HepG2 (cell line): ENCODE data around the gene CSMD2. TPM values are rescaled to one million over a fixed set of nuclear protein-coding genes. Genes with fewer than 3 reads are reported as not detected.
"Not testable (repeated sequence)": the region's sequence is repeated elsewhere in the genome, so short reads cannot be mapped to it uniquely, and the experiment has no call there.

Experiments used
- ATAC-seq: fragments of 200-7000 bp; cut with Tn5 transposase; 3 replicates; pipeline ENCODE4 v1.9.1; 2020; ENCODE audit warnings: mild to moderate bottlenecking, moderate library complexity
- BruUV-seq: library from RNA; stranded (reverse); fragments of 400-500 nt; replicated peaks from 2 replicates; lab custom pipeline; 2021; lab: Mats Ljungman, UMichigan
- CTCF ChIA-PET: fragments of 300-600 bp; formaldehyde crosslinking; extraction: SDS; loops from one replicate; lab custom pipeline; 2021; ENCODE audit warnings: low total read pairs, inconsistent platforms, low intra/inter-chr PET ratio; lab: Yijun Ruan, JAX
- POLR2A ChIA-PET: fragments of 350-600 bp; sonication (Branson Sonifier 250); formaldehyde crosslinking; loops from one replicate; lab custom pipeline; 2020; ENCODE audit warnings: antibody characterized with exemption, inconsistent platforms; lab: Yijun Ruan, JAX
- DNase-seq: peaks from one replicate; pipeline ENCODE4 v3.0.0-alpha.2; 2015; ENCODE audit warnings: low spot score
- FAIRE-seq: peaks from 3 replicates; lab custom pipeline; 2011; peaks lifted over from hg19 to GRCh38; lab: Jason Lieb, UNC
- H2AFZ ChIP-seq: one replicate; pipeline ENCODE4 v1.6.1; 2011; ENCODE audit warnings: low read length, inconsistent platforms
- H3K27ac ChIP-seq: fragments of 300-600 bp; 3 replicates; pipeline ENCODE4 v1.8.0; 2011; ENCODE audit warnings: mixed run types, mild to moderate bottlenecking, mixed read lengths, low read length, inconsistent platforms; ENCODE audit not compliant: insufficient read depth; ENCODE audit errors: extremely low read length
- H3K27me3 ChIP-seq, 2 experiments: fragments of 200-600 bp in 1 of 2; 2 replicates in 1 of 2; 3 replicates in 1 of 2; pipeline versions ENCODE4 v1.6.0 to v1.8.0; 2011; ENCODE audit warnings: low read length in 2 of 2, mild to moderate bottlenecking in 2 of 2, moderate library complexity in 2 of 2, inconsistent platforms in 1 of 2; ENCODE audit not compliant: insufficient read depth in 2 of 2, control insufficient read depth in 1 of 2
- H3K36me3 ChIP-seq, 2 experiments: fragments of 200-600 bp in 1 of 2; replicated peaks in 1 of 2; 2 replicates in 1 of 2; 3 replicates in 1 of 2; pipeline versions ENCODE4 v1.5.1 to v1.8.0; 2011; ENCODE audit warnings: low read length in 2 of 2, inconsistent platforms in 1 of 2; ENCODE audit not compliant: insufficient read depth in 2 of 2, control insufficient read depth in 1 of 2
- H3K4me1 ChIP-seq: 2 replicates; pipeline ENCODE4 v1.5.1; 2012; ENCODE audit warnings: low read length, inconsistent platforms; ENCODE audit not compliant: insufficient read depth
- H3K4me2 ChIP-seq: 2 replicates; pipeline ENCODE4 v1.6.0; 2011; ENCODE audit warnings: low read depth, low read length, inconsistent platforms
- H3K4me3 ChIP-seq, 3 experiments: fragments of 200-600 bp in 1 of 3; sonication (generic), shearing (Covaris generic) in 1 of 3; replicated peaks in 1 of 3; 2 replicates each; pipeline ENCODE4 v1.5.1; 2011 to 2016; ENCODE audit warnings: low read length in 3 of 3, inconsistent platforms in 2 of 3, low read depth in 2 of 3, mild to moderate bottlenecking in 2 of 3, control low read depth in 1 of 3, mixed read lengths in 1 of 3; ENCODE audit not compliant: insufficient read depth in 1 of 3
- H3K79me2 ChIP-seq: one replicate; pipeline ENCODE4 v1.6.1; 2011; ENCODE audit warnings: low read length, inconsistent platforms; ENCODE audit not compliant: insufficient read depth
- H3K9ac ChIP-seq: 2 replicates; pipeline ENCODE4 v1.6.0; 2011; ENCODE audit warnings: mild to moderate bottlenecking, low read depth, low read length, inconsistent platforms; ENCODE audit not compliant: insufficient read depth
- H3K9me3 ChIP-seq: 2 replicates; pipeline ENCODE4 v1.5.1; 2012; ENCODE audit warnings: mild to moderate bottlenecking, low read length
- H4K20me1 ChIP-seq: 2 replicates; pipeline ENCODE4 v1.6.0; 2011; ENCODE audit warnings: inconsistent platforms, mild to moderate bottlenecking, low read length, moderate library complexity; ENCODE audit not compliant: insufficient read depth
- MED8 ChIP-seq: sonication (generic); formaldehyde crosslinking; IDR thresholded peaks from 2 replicates; pipeline ENCODE4 v1.8.1; 2023; ENCODE audit warnings: mild to moderate bottlenecking, missing genetic modification reagents; ENCODE audit not compliant: insufficient replicate concordance
- MXI1 ChIP-seq: IDR thresholded peaks from 3 replicates; pipeline ENCODE4 v1.6.1; 2012; ENCODE audit warnings: low read depth, low read length, inconsistent platforms, borderline replicate concordance
- POGZ ChIP-seq: sonication (generic); formaldehyde crosslinking; IDR thresholded peaks from 2 replicates; pipeline ENCODE4 v1.4.0; 2020; ENCODE audit warnings: mild to moderate bottlenecking, missing genetic modification reagents
- SMARCC2 ChIP-seq: fragments of 450-650 bp; IDR thresholded peaks from 2 replicates; pipeline ENCODE4 v1.6.1; 2017; ENCODE audit warnings: antibody characterized with exemption, mild to moderate bottlenecking
- SOX5 ChIP-seq: IDR thresholded peaks from 2 replicates; pipeline ENCODE4 v1.6.1; 2016; ENCODE audit warnings: borderline replicate concordance
- ZNF670 ChIP-seq: sonication (generic); formaldehyde crosslinking; IDR thresholded peaks from 2 replicates; pipeline ENCODE4 v1.8.0; 2022; ENCODE audit warnings: mild to moderate bottlenecking, missing genetic modification reagents, borderline replicate concordance
- ZSCAN29 ChIP-seq: sonication (generic); formaldehyde crosslinking; conservative IDR thresholded peaks from 2 replicates; pipeline ENCODE4 v1.4.0; 2020; ENCODE audit warnings: mild to moderate bottlenecking, missing genetic modification reagents
- WGBS: methylation state at CpG from one replicate; pipeline ENCODE4 v1.1.6; 2017; ENCODE audit warnings: low lambda C conversion rate; 5-methylcytosine and 5-hydroxymethylcytosine counted together
- in situ Hi-C: cut with HindIII; loops from 2 replicates; pipeline ENCODE4 v1.10.0; 2017; ENCODE audit warnings: low pct_unique_long_range_greater_than_20kb; ENCODE audit not compliant: extremely low pct_ligation_motif_present
- intact Hi-C: fragments of 100-400 bp; cut with micrococcal nuclease; formaldehyde crosslinking; loops from one replicate; pipeline ENCODE4 v1.10.0; 2022; ENCODE audit not compliant: unreplicated experiment
- polyA plus RNA-seq, 8 experiments: library from polyadenylated mRNA; depleted of rRNA in 3 of 8; stranded (reverse) in 7 of 8; unstranded in 1 of 8; fragments of >200 nt; fragmentation: Illumina TruSeq in 4 of 8; extraction: Trizol in 4 of 8; gene quantifications; 2 replicates each; pipeline versions ENCODE4 v1.2.1 to v1.2.3, GENCODE V29; 2011 to 2016; ENCODE audit warnings: low read depth in 4 of 8, missing spikeins in 1 of 8, mixed read lengths in 1 of 8; ENCODE audit not compliant: insufficient read depth in 1 of 8
- total RNA-seq, 5 experiments: library from RNA; depleted of rRNA; stranded (reverse); fragments of >200 nt; fragmentation: Illumina TruSeq; extraction: Trizol; gene quantifications; 2 replicates each; pipeline ENCODE4 v1.2.3, GENCODE V29; 2016; ENCODE audit warnings: low read depth in 1 of 5
- TF ChIP-seq, protein P1 (sequence below): sonication (generic); formaldehyde crosslinking; IDR thresholded peaks from 2 replicates; pipeline ENCODE4 v1.4.0; 2020; ENCODE audit warnings: missing genetic modification reagents, borderline replicate concordance

The CSMD2 gene
- total and polyA plus RNA-seq, 2 of the 13 experiments (the other 11 are each of a cell fraction or from before 2014, with no cell fraction given) = not detected

DNA sequence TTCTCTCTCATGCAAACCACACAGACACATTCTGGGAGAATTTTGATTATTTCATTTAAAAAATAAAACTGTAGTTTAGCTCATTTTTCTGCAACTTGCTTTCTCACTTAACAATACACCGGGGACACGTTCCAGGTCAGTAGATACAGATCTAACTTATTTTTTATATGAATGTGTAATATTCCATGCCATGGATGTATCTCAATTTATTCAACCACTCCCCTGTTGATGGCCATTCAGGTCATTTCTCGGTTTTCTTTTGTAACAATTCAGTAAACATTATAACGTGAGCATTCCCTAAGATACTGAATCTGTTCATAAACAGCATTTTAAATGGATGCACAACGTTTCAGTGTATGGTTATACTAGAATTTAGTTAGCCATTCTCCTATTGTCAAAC lies 64.7 kb downstream of the CSMD2 start (continued):
- TF ChIP-seq, protein P1, sequence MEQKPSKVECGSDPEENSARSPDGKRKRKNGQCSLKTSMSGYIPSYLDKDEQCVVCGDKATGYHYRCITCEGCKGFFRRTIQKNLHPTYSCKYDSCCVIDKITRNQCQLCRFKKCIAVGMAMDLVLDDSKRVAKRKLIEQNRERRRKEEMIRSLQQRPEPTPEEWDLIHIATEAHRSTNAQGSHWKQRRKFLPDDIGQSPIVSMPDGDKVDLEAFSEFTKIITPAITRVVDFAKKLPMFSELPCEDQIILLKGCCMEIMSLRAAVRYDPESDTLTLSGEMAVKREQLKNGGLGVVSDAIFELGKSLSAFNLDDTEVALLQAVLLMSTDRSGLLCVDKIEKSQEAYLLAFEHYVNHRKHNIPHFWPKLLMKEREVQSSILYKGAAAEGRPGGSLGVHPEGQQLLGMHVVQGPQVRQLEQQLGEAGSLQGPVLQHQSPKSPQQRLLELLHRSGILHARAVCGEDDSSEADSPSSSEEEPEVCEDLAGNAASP = no peak

DNA sequence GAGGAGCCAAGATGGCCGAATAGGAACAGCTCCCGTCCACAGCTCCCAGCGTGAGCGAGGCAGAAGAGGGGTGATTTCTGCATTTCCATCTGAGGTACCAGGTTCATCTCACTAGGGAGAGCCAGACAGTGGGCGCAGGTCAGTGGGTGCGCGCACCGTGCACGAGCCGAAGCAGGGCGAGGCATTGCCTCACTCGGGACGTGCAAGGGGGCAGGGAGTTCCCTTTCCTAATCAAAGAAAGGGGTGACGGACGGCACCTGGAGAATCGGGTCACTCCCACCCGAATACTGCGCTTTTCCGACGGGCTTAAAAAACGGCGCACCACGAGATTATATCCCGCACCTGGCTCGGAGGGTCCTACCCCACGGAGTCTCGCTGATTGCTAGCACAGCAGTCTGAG lies 72.6 kb downstream of the CSMD2 start:
- ATAC-seq, BruUV-seq, H3K79me2 ChIP-seq, intact Hi-C loops, FAIRE-seq, CTCF ChIA-PET, H2AFZ ChIP-seq, H3K9ac ChIP-seq, H3K4me2 ChIP-seq, H3K27ac ChIP-seq, H3K36me3 ChIP-seq, H3K9me3 ChIP-seq, H3K4me1 ChIP-seq, in situ Hi-C loops, H3K27me3 ChIP-seq, DNase-seq, H4K20me1 ChIP-seq, POLR2A ChIA-PET, H3K4me3 ChIP-seq: not testable (repeated sequence)
- WGBS = 79% methylated on average over 21 of the region's 27 CpGs

DNA sequence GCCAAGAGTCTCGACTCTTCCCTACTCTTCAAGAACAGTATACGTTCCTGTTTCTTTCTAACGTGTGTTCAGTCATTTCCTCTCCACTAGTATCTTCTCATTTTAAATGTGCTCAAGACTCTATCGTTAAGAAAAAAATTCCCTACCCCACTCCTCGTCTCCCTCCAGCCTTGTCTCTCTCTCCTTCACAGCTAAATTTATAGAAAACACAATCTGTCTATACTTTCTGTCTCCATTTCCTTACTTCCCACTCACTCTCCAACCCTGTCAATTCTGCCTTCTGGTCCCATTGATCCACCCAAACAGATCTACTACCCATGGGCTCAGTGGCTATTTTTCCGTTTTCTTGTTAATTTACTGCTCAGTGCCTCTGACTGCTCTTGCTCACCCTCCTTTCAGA lies 75.3 kb downstream of the CSMD2 start:
- H3K9me3 ChIP-seq = no peaks in the 10 kb centered on the region; the same call in 1 of the 2 replicates
- no peak for FAIRE-seq
- no peak for DNase-seq
- no peak overlapping the region for H3K27ac ChIP-seq
- WGBS = 3% methylated on average over 6 of the region's 6 CpGs
- no peaks in the 10 kb centered on the region for H3K4me1 ChIP-seq
- POLR2A ChIA-PET = no interaction called here
- no peak for ATAC-seq
- H3K4me2 ChIP-seq = no peak overlapping the region
- no peak overlapping the region for H3K4me3 ChIP-seq
- CTCF ChIA-PET = no interaction called here
- H3K27me3 ChIP-seq = 0 out of 5 replicates have a peak, but pooled peaks cover 0 to 6% of the 10 kb centered on the region in 2 experiments
- TF ChIP-seq POGZ (no peak), SMARCC2 (no peak), MXI1 (no peak), MED8 (CRISPR knock-in tag) (no peak), SOX5 (CRISPR knock-in tag) (no peak), ZNF670 (CRISPR knock-in tag) (no peak), ZSCAN29 (no peak)
- TF ChIP-seq, all 625 proteins: peak for 0
- no TSS peak for BruUV-seq
- no peak overlapping the region for H2AFZ ChIP-seq
- H4K20me1 ChIP-seq = no peaks in the 10 kb centered on the region
- intact Hi-C loops (no loop called here), in situ Hi-C loops (no loop called here)
- H3K79me2 ChIP-seq = no peaks in the 10 kb centered on the region
- H3K36me3 ChIP-seq = no peaks in the 10 kb centered on the region
- no peak overlapping the region for H3K9ac ChIP-seq
